Chondrocyte (in vitro differentiated cells): ENCODE results near the gene GALNT2. TPM values are rescaled to one million over a fixed set of nuclear protein-coding genes. Genes with fewer than 3 reads are reported as not detected.

Source experiments
- DNase-seq: peaks from one replicate; pipeline ENCODE4 v3.0.0; 2021; ENCODE audit warnings: mixed read lengths, low spot score
- H3K27ac Mint-ChIP-seq: one replicate; pipeline ENCODE4 v1.8.0; 2021; ENCODE audit warnings: mild to moderate bottlenecking, moderate library complexity, mixed read lengths; ENCODE audit not compliant: unreplicated experiment
- H3K27me3 Mint-ChIP-seq: 2 replicates; pipeline ENCODE4 v1.8.0; 2021; ENCODE audit warnings: low read depth, mixed read lengths
- H3K36me3 Mint-ChIP-seq: 2 replicates; pipeline ENCODE4 v1.8.0; 2021; ENCODE audit warnings: low read depth, mixed read lengths
- H3K4me1 Mint-ChIP-seq: 2 replicates; pipeline ENCODE4 v1.8.0; 2021; ENCODE audit warnings: low read depth, mild to moderate bottlenecking, mixed read lengths
- H3K4me3 Mint-ChIP-seq: one replicate; pipeline ENCODE4 v1.8.0; 2021; ENCODE audit warnings: mild to moderate bottlenecking, moderate library complexity, mixed read lengths; ENCODE audit not compliant: unreplicated experiment
- H3K9me3 Mint-ChIP-seq: 2 replicates; pipeline ENCODE4 v1.8.0; 2021; ENCODE audit warnings: low read depth, mixed read lengths
- CTCF ChIP-seq: fragments of 200-600 bp; sonication (generic); IDR thresholded peaks from 2 replicates; pipeline ENCODE4 v1.5.0; 2021; ENCODE audit warnings: antibody characterized with exemption, mild to moderate bottlenecking, moderate library complexity
- total RNA-seq: library from RNA; stranded (reverse); gene quantifications from 3 replicates; pipeline ENCODE4 v1.2.1, GENCODE V29; 2021

Gene GALNT2
- total RNA-seq, 1 donor from 2014 or later = 223 TPM

- H3K4me1 Mint-ChIP-seq = peaks cover 73% of the 10 kb centered on the region
- peak overlapping the region; percentile 97 for H3K27ac Mint-ChIP-seq
- peak overlapping the region; percentile 54 for H3K4me3 Mint-ChIP-seq
- no peak for TF ChIP-seq CTCF
- H3K27me3 Mint-ChIP-seq = no peaks in the 10 kb centered on the region
- H3K36me3 Mint-ChIP-seq = peaks cover 6% of the 10 kb centered on the region
- no peak for DNase-seq
- H3K9me3 Mint-ChIP-seq = no peaks in the 10 kb centered on the region
Observed at GRCh38 chr1:230114237-230114651, 47.2 kb downstream of the GALNT2 start.

- no peak for TF ChIP-seq CTCF
- Mint-ChIP-seq H3K36me3 (peaks cover 13% of the 10 kb centered on the region), H3K4me1 (peaks cover 66% of the 10 kb centered on the region), H3K27me3 (no peaks in the 10 kb centered on the region), H3K27ac (no peak overlapping the region), H3K9me3 (no peaks in the 10 kb centered on the region), H3K4me3 (no peak overlapping the region)
- no peak for DNase-seq
Observed at GRCh38 chr1:230117694-230118093, 50.7 kb downstream of the GALNT2 start.

GRCh38 chr1:230119340-230119739 is 52.3 kb downstream of the GALNT2 start:
- no peak overlapping the region for H3K4me3 Mint-ChIP-seq
- no peak for TF ChIP-seq CTCF
- H3K36me3 Mint-ChIP-seq = peaks cover 11% of the 10 kb centered on the region
- no peaks in the 10 kb centered on the region for H3K9me3 Mint-ChIP-seq
- no peak for DNase-seq
- H3K27ac Mint-ChIP-seq = no peak overlapping the region
- peaks cover 66% of the 10 kb centered on the region for H3K4me1 Mint-ChIP-seq
- no peaks in the 10 kb centered on the region for H3K27me3 Mint-ChIP-seq

GRCh38 chr1:230120289-230120920 is 53.4 kb downstream of the GALNT2 start:
- H3K4me3 Mint-ChIP-seq = no peak overlapping the region
- peak overlapping the region; percentile 50 for H3K27ac Mint-ChIP-seq
- no peaks in the 10 kb centered on the region for H3K27me3 Mint-ChIP-seq
- H3K36me3 Mint-ChIP-seq = peaks cover 11% of the 10 kb centered on the region
- H3K9me3 Mint-ChIP-seq = no peaks in the 10 kb centered on the region
- no peak for DNase-seq
- peaks cover 68% of the 10 kb centered on the region for H3K4me1 Mint-ChIP-seq
- TF ChIP-seq CTCF = no peak

GRCh38 chr1:230120921-230121381 is 53.9 kb downstream of the GALNT2 start:
- Mint-ChIP-seq H3K27ac (no peak overlapping the region), H3K9me3 (no peaks in the 10 kb centered on the region), H3K36me3 (peaks cover 7% of the 10 kb centered on the region), H3K4me1 (peaks cover 70% of the 10 kb centered on the region), H3K4me3 (no peak overlapping the region), H3K27me3 (no peaks in the 10 kb centered on the region)
- peak; percentile 67 for TF ChIP-seq CTCF
- no peak for DNase-seq
